GM12878 (cell line): Measurements from ENCODE around the gene SYNPO. TPM values are rescaled to one million over a fixed set of nuclear protein-coding genes. Genes with fewer than 3 reads are reported as not detected.

Experiments used
- ATAC-seq: fragments of 200-7000 bp; cut with Tn5 transposase; 3 replicates; pipeline ENCODE4 v1.9.1; 2020; ENCODE audit warnings: mild to moderate bottlenecking, moderate library complexity
- BruUV-seq: library from RNA; stranded (reverse); fragments of 400-500 nt; replicated peaks from 2 replicates; lab custom pipeline; 2021; lab: Mats Ljungman, UMichigan
- CTCF ChIA-PET: fragments of 300-600 bp; sonication (Branson Sonifier 250); formaldehyde crosslinking; extraction: SDS; loops from one replicate; lab custom pipeline; 2021; ENCODE audit warnings: inconsistent platforms; lab: Yijun Ruan, JAX
- POLR2A ChIA-PET: fragments of 350-600 bp; formaldehyde crosslinking; extraction: SDS; loops from one replicate; lab custom pipeline; 2021; ENCODE audit warnings: inconsistent platforms; lab: Charles Lee
- RAD21 ChIA-PET: fragments of 300-600 bp; sonication (Branson Sonifier 250); formaldehyde crosslinking; loops from one replicate; lab custom pipeline; 2023; ENCODE audit warnings: antibody characterized with exemption; ENCODE audit not compliant: unreplicated experiment; lab: Charles Lee
- SMC1A ChIA-PET: fragments of 300-600 bp; sonication (Branson Sonifier 250); formaldehyde crosslinking; loops from one replicate; lab custom pipeline; 2023; ENCODE audit not compliant: unreplicated experiment, uncharacterized antibody; lab: Charles Lee
- DNase-seq: peaks from one replicate; pipeline ENCODE4 v3.0.0-alpha.2; 2011; ENCODE audit warnings: low read depth, low spot score
- FAIRE-seq: peaks from 3 replicates; lab custom pipeline; 2011; peaks lifted over from hg19 to GRCh38; lab: Jason Lieb, UNC
- H2AFZ ChIP-seq: 2 replicates; pipeline ENCODE4 v1.6.0; 2011; ENCODE audit warnings: low read depth, low read length, control low read depth; ENCODE audit not compliant: control insufficient read depth
- H3K27ac ChIP-seq: 2 replicates; pipeline ENCODE4 v1.5.1; 2011; ENCODE audit warnings: control low read depth; ENCODE audit not compliant: control insufficient read depth, insufficient read depth
- H3K27me3 ChIP-seq, 2 experiments: replicated peaks in 1 of 2; 2 replicates each; pipeline versions ENCODE4 v1.6.0 to v1.6.1; 2011; ENCODE audit warnings: low read length in 1 of 2; ENCODE audit not compliant: control insufficient read depth in 2 of 2, insufficient read depth in 2 of 2
- H3K36me3 ChIP-seq, 2 experiments: 2 replicates each; pipeline ENCODE4 v1.5.1; 2011; ENCODE audit warnings: low read length in 1 of 2; ENCODE audit not compliant: control insufficient read depth in 2 of 2, insufficient read depth in 2 of 2
- H3K4me1 ChIP-seq: 2 replicates; pipeline ENCODE4 v1.6.1; 2011; ENCODE audit warnings: mild to moderate bottlenecking, low read length, moderate library complexity, mixed read lengths; ENCODE audit not compliant: control insufficient read depth, insufficient read depth
- H3K4me2 ChIP-seq: 2 replicates; pipeline ENCODE4 v1.6.0; 2011; ENCODE audit warnings: control low read depth; ENCODE audit not compliant: control insufficient read depth, insufficient read depth
- H3K4me3 ChIP-seq: fragments of 200-600 bp; sonication (generic); 2 replicates; pipeline ENCODE4 v1.5.1; 2016
- H3K79me2 ChIP-seq: 2 replicates; pipeline ENCODE4 v1.6.0; 2011; ENCODE audit warnings: low read length; ENCODE audit not compliant: control insufficient read depth, insufficient read depth
- H3K9ac ChIP-seq: 2 replicates; pipeline ENCODE4 v1.8.0; 2011; ENCODE audit warnings: low read length, control low read depth, mixed read lengths; ENCODE audit not compliant: control insufficient read depth, insufficient read depth
- H3K9me3 ChIP-seq: replicated peaks from 3 replicates; pipeline ENCODE4 v1.5.1; 2011; ENCODE audit warnings: mild to moderate bottlenecking, low read length; ENCODE audit not compliant: control insufficient read depth, insufficient read depth
- H4K20me1 ChIP-seq: 2 replicates; pipeline ENCODE4 v1.6.0; 2011; ENCODE audit not compliant: control insufficient read depth, insufficient read depth
- EP300 ChIP-seq, 2 experiments: fragments of 150-350 bp in 1 of 2; IDR thresholded peaks; 2 replicates each; pipeline ENCODE4 v1.6.1; 2011 to 2012; ENCODE audit warnings: low read depth in 2 of 2, low read length in 2 of 2, borderline replicate concordance in 1 of 2, improper control_type of control experiment in 1 of 2, inconsistent platforms in 1 of 2; ENCODE audit not compliant: control insufficient read depth in 1 of 2
- NR2F1 ChIP-seq: fragments of 450-650 bp; conservative IDR thresholded peaks from 2 replicates; pipeline ENCODE4 v1.6.1; 2017; ENCODE audit warnings: mild to moderate bottlenecking
- PKNOX1 ChIP-seq: fragments of 450-650 bp; IDR thresholded peaks from 2 replicates; pipeline ENCODE4 v1.6.1; 2016; ENCODE audit warnings: mild to moderate bottlenecking
- PML ChIP-seq: IDR thresholded peaks from 2 replicates; pipeline ENCODE4 v1.6.1; 2012; ENCODE audit warnings: low read length, inconsistent platforms
- POLR2A ChIP-seq: IDR thresholded peaks from 2 replicates; pipeline ENCODE4 v1.6.1; 2011; ENCODE audit warnings: low read depth, mild to moderate bottlenecking, low read length
- RFX5 ChIP-seq: IDR thresholded peaks from 2 replicates; pipeline ENCODE4 v1.6.1; 2011; ENCODE audit warnings: low read depth, low read length, improper control_type of control experiment
- WGBS: methylation state at CpG from one replicate; pipeline ENCODE4 v1.1.6; 2016; ENCODE audit warnings: low lambda C conversion rate; ENCODE audit not compliant: insufficient replicate concordance, insufficient coverage; ENCODE audit errors: missing lambda C conversion rate; 5-methylcytosine and 5-hydroxymethylcytosine counted together
- in situ Hi-C: fragments of 300-500 bp; cut with MboI; formaldehyde crosslinking; loops from 9 replicates; pipeline ENCODE4 v1.14.3; 2018; ENCODE audit warnings: mixed read lengths
- intact Hi-C: fragments of 100-400 bp; cut with micrococcal nuclease; formaldehyde crosslinking; loops from one replicate; pipeline ENCODE4 v1.14.2; 2022; ENCODE audit not compliant: unreplicated experiment
- polyA plus RNA-seq, 11 experiments: library from polyadenylated mRNA; depleted of rRNA in 4 of 11; unstranded in 6 of 11; stranded (reverse) in 5 of 11; fragments of >200 nt; fragmentation: Nextera tagmentation in 4 of 11; fragmentation: Illumina TruSeq in 1 of 11; extraction: Ambion mirVana in 4 of 11; extraction: Trizol in 1 of 11; gene quantifications; 1 replicate in 1 of 11; 2 replicates in 10 of 11; pipeline versions ENCODE4 v1.2.1 to v1.2.3, GENCODE V29; 2011 to 2016; ENCODE audit warnings: inconsistent platforms in 2 of 11, missing spikeins in 2 of 11, low read depth in 1 of 11
- total RNA-seq, 4 experiments: library from RNA; depleted of rRNA in 3 of 4; stranded (reverse); fragments of >200 nt in 3 of 4; fragmentation: Illumina TruSeq in 1 of 4; extraction: Trizol in 1 of 4; gene quantifications; 2 replicates each; pipeline versions ENCODE4 v1.2.1 to v1.2.3, GENCODE V29; 2013 to 2021

Gene SYNPO
- total and polyA plus RNA-seq, 10 of the 15 experiments (the other 5 are each of a cell fraction or from before 2014, with no cell fraction given): 0.77 to 21.0 (median 3.9) TPM

- Histone ChIP-seq H3K36me3 (no peaks in the 10 kb centered on the region), H3K27me3 (no peaks in the 10 kb centered on the region), H3K4me1 (0 out of 2 replicates have a peak, but pooled peaks cover 3% of the 10 kb centered on the region), H2AFZ (no peak overlapping the region), H4K20me1 (no peaks in the 10 kb centered on the region), H3K9ac (no peak overlapping the region), H3K9me3 (no peaks in the 10 kb centered on the region), H3K4me3 (no peak overlapping the region), H3K79me2 (no peaks in the 10 kb centered on the region), H3K4me2 (no peak overlapping the region), H3K27ac (no peak overlapping the region)
- no peak for FAIRE-seq
- 67% methylated on average over 34 of the region's 38 CpGs for WGBS
- ChIA-PET POLR2A (no interaction called here), SMC1A (no interaction called here), CTCF (interaction anchor here (0.6 to 1.6 kb wide), 3 partner anchors 11 to 196 kb away, joined by 3 to 5 read pairs (median 3); partner anchors contain the start of gene IRGM), RAD21 (interaction anchor here (1.7 kb wide), 1 partner anchor 24 kb away, joined by 6 read pairs; no protein-coding TSS in a partner anchor)
- BruUV-seq: no TSS peak
- DNase-seq: no peak
- TF ChIP-seq NR2F1: no peak
- no peak for TF ChIP-seq RFX5
- no peak for TF ChIP-seq PML
- TF ChIP-seq EP300 (IDR thresholded peaks at IDR 0.05; ENCODE audit: borderline replicate concordance in 1 of 2, control insufficient read depth in 1 of 2, low read depth in 2 of 2, low read length in 2 of 2): no peak
- no peak for TF ChIP-seq PKNOX1
- TF ChIP-seq POLR2A: no peak
- no peak for ATAC-seq
- in situ Hi-C loops: loop anchor here (5.0 to 10.0 kb wide), 2 partner anchors 88 to 196 kb away; no protein-coding TSS in a partner anchor
- intact Hi-C loops: loop anchor here (10.0 kb wide), 1 partner anchor 196 kb away; no protein-coding TSS in a partner anchor
These were observed 9.9 kb downstream of the SYNPO start for GRCh38 chr5:150650021-150651006.
